HG02885 (cell line): ENCODE data around the gene SGTA.

Experiments
- ATAC-seq: cut with Tn5 transposase; IDR thresholded peaks from one replicate; pipeline ENCODE4 v1.9.1; 2021; ENCODE audit warnings: mild to moderate bottlenecking; ENCODE audit not compliant: unreplicated experiment, poor library complexity

The SGTA gene

DNA sequence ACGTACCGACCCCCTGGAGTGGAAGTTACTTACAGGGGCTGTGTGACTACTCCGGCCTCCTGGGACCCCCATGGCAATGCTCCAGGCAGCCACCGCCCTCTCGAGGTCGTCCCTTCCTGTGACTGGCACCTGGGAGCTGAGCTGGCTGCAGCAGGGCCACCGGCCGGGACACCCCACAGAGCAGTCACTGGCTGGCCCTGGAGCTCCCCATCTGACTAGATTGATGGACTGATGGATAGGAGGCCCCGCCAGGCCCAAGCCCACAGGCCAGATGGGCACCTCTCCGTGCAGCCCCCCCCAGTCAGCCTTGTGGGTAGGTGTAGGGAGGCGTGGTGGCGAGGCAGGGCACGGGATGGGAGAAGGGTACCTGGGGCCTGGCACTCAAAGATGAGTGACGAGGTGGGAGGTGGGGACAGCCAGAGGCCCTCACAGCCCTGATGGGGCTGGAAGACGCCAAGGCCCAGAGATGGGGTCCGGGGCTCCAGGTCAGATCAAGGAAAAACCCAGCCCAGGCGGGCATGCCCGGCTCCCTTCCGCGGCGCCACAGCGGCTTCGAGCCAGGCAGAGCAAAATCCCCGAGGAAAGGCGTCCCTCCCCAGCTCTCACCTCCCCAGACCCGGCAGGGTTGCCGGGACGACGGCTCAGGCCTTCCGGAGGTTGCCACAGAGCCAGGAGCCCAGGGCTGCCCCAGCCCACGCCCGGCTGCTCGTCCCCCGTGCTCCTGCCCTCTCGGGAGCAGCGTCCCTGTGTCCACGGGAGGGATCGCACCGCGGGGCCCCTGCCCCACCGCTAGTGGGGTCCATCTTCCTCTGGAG is 51.7 kb downstream of the SGTA start:
- no peak for ATAC-seq

DNA sequence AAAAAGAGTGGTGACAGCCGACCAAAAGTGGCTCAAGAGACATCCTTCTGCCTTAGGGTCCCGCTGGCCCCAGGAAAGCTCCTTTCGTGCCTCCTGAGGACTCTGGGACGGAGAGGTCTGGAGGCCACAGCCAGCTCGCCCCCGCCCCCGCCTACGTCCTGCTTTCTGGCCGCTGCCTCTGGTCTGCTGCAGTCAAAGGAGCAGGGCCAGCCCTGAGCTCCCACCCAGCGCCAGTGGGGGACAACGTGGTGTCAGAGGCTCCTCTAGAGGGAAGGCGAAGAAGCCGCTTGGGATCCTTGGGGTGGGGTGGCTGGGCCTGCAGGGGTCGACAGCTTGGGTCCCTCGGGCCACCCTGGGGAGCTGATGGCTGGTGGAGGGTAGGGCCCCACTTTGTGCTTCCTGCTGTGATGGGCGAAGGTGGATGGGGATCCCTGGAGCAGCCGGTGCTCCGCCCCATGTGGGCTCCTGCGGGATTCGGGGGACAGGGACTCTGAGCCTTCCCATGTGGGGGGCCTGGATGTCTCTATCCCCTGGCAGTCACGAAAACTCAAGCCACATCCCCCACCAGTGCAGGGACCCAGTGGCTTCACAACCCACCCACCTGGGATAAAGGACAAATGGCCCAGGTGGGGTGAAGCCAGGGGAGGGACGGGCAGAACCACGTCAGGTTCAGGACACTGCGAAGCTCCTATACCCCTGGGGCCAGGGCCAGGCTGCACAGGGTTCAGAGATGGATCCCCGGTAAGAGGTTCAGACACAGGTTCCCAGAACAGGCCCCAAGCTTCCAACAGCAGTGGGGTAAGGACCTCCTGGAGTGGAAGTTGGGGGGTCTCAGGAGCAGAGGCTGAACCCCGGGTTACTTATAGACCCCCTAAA is 52.9 kb downstream of the SGTA start:
- no peak for ATAC-seq

DNA sequence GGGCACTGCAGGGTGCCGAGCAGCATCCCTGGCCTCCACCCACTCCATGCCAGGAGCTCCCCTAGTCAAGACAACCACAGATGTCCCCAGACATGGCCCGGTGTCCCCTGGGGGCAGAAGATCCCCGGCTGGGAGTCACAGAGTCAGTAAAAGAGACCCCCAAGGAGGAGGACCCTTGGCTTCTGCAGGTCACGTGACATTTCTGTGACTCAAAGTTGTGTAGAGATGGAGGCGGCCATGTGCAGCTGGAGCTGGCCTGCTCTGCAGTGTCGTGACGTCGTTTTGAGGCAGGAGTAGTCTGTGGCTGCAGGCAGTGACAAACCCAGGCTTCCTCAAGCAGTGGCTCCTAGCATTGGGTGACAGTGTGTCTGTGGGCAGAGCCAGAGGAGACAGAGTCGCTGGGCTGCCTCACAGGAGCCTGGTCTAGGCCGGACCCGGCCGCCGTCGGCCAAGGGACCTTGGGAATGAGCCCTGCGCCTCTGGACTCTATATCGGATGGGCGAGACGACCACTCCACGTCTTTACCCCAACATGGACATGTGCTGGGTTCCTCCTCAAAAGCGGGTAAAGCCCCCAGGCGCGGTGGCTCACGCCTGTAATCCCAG is 54.2 kb downstream of the SGTA start:
- ATAC-seq = no peak

DNA sequence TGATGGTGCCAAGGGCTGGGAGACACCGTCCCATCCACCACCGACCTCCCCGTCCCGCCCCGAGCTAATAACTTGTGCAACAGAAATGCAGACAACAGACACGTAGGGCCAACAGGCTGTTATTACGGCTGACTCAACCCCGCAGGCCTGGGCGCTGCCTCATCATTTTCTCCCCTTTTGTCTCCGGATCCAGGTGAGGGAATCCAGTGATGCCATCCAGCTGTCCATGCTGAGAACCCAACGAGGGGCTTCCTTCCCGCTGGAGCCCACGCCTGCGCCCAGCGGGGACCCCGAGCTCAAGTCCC is 55.5 kb downstream of the SGTA start:
- no peak for ATAC-seq

DNA sequence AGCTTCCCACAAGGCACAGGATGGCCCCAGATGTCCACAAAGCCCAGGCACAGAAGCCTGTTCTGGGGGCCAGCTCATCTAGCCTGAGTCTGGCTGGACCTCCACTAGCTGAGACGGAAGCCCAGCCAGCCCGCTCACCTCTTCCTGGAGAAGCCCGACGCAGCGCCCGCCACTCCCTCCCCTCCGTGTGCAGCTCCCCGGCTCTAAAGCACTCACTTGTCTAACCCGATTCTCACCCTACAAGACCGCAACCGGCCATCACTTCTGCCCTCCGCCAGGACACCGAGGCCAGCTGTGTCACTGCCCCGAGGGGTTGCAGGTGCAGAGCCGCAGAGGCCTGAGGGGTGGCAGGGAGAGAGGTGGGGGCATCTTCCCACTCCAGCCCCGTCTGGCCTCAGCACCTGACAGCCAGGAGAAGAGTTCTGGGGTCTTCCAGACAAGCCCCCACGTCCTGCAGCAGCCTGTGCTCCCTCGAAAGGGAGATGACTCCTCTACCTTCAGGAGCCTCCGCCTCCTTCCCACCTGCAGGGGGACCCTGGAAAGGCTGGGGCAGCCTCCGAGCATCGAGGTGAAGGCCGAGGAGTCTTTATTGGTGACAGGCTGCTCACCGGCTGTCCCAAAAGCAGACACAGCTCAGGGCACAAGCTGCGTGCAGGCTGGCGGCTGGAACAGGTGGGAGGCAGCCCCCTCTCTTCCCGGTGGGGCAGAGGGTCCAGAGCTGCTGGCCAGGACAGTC is 56.0 kb downstream of the SGTA start:
- no peak for ATAC-seq

DNA sequence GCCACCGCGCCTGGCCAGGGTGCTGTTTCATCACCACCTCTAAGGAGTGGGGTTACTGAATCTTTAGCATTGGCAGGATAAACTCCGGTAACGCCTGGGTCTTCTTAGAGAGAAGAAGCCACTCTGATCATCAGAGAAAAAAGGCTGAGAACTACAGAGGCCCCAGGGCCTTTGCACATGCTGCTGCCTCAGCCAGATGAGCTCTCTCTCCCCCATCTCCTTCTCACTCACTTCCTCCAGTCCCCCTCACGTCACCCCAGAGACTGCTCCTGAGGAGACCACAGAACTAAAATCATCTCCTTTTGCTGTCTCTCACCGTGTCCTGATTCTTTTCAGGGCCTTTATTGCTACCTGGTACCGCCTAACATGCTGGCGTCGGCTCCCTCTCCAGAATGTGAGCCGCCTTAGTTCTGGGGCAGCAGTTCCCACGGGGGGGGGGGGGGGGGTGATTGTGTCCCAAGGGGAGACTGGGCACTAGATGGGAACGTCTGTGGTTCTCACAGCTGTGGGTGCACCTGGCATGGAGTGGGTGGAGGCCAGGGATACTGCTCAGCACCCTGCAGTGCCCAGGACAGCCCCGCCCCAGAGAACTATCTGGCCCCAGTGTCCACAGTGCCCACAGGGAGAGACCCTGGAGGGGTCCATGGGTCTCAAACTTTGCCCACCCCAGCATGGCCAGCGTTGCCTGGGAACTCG is 56.8 kb downstream of the SGTA start:
- no peak for ATAC-seq

- ATAC-seq = no peak
Observed at GRCh38 chr19:2724148-2724557, 58.9 kb downstream of the SGTA start.

DNA sequence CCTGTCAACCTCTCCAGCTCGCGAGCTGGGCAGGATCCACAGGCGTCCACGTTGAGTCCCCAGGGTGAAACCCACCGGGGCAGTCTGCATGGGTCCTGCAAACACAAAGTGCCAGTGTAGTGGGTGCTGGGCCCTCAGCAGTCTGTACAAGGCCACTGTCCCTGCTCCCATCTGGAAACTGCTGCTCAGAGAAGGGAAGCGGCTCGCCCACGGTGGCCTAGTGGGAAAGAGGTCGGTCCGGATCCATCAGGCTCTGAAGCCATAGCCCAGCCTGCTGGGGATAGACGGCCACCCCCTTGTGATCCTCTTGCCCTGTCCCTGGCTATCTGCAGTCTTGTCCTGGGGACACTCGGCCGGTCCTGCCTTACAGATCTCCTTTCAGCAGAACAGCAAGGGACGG is 59.3 kb downstream of the SGTA start:
- no peak for ATAC-seq

- no peak for ATAC-seq
Observed at GRCh38 chr19:2723345-2723715, 59.7 kb downstream of the SGTA start.

- no peak for ATAC-seq
Observed at GRCh38 chr19:2722541-2723344, 60.3 kb downstream of the SGTA start.

DNA sequence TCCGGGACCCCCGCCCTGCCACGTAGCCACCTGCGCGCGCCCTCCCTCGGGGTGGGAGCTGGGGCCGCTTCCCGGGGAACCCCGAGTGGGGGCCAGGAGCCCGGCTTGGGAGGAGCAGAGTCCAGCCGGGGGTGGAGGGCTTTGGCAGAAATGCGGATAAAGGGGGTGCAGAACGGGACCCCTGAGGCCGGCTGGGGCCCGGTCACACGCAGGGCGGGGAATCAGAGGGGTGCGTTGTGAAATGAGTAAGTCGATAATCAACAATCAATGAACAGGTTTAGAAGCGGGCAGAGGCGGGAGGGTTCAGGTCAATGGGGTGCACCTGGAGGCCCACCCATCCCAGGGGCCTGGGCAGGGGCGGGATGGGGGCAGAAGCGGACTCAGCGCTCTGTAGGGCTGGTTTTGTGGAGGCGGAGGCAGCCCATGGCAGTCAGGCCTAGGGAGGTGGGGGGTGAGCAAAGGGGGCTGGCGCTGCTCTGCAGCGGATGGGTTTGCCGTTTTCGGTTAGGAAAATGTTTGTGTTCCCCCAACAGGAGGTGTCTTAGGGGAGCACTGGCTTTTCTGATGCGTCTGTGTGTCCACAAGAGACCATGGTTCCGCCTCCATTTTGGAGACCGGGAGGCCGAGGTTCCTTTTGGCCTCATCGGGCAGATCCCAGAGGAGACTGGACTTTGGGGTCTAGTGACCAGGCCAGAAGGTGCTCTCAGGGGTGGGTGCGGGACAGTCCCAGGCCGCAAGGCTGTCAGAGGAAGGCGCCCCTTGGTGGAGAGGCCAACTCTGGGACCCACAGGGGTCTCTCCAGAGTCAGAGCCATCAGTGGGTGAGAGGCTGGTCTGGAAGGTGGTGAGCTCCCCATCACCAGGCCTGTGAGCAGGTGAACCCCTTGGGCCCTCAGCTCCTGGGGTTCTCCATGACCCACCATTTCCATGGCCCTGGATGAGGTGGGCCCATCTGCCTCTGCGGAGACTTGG is 61.2 kb downstream of the SGTA start:
- ATAC-seq = no peak

- ATAC-seq = no peak
Observed at GRCh38 chr19:2720777-2721569, 62.1 kb downstream of the SGTA start, which contains the start of gene DIRAS1. TSS of gene DIRAS1 (minus strand) at chr19:2721372. CDS start at chr19:2717806, 3,566 bp downstream.

GRCh38 chr19:2719920-2720776 is 62.9 kb downstream of the SGTA start:
- ATAC-seq = no peak

GRCh38 chr19:2719232-2719735 is 63.8 kb downstream of the SGTA start:
- no peak for ATAC-seq

- no peak for ATAC-seq
Observed at GRCh38 chr19:2717638-2718541, 65.2 kb downstream of the SGTA start.
